HG03159 (cell line): ENCODE results near the gene KCNAB3.

Experiments
- ATAC-seq: cut with Tn5 transposase; IDR thresholded peaks from one replicate; pipeline ENCODE4 v1.9.1; 2021; ENCODE audit warnings: mild to moderate bottlenecking, moderate library complexity; ENCODE audit not compliant: unreplicated experiment

KCNAB3 gene

DNA sequence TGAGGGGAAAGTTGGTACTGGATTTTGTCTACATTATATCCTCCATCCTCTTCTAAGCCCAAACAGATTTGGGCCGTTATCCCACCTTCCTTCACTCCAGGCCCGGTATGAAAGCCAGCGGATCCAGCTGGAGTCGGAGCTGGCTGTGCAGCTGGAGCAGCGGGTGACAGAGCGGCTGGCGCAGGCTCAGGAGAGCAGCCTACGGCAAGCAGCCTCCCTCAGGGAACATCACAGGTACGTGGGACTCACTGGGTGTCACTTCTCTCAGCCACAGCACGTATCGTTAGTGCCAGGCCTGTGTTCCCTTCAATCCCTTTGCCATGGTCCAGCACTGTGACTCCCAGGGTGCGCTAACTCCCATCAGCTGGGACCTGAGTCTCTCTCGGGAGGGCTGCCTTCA, 13.6 kb upstream of the KCNAB3 start:
- ATAC-seq = no peak

DNA sequence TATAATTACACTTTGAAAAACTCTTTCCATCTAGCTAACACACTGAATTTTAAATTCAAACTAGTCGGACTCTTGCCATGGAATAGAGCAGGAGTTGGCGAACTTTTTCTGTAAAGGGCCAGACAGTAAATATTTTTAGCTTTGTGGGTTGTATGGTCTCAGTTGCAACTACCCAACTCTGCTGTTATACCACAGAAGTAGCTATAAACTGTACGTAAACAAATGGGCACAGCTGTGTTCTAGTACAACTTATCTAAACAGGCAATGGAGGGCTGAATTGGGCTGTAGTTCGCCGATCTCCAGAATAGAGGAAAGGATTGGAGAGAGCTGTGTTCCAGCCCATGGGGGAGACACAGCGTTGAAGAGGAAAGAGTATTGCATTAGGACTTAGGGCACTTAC, 11.1 kb upstream of the KCNAB3 start:
- ATAC-seq = no peak

DNA sequence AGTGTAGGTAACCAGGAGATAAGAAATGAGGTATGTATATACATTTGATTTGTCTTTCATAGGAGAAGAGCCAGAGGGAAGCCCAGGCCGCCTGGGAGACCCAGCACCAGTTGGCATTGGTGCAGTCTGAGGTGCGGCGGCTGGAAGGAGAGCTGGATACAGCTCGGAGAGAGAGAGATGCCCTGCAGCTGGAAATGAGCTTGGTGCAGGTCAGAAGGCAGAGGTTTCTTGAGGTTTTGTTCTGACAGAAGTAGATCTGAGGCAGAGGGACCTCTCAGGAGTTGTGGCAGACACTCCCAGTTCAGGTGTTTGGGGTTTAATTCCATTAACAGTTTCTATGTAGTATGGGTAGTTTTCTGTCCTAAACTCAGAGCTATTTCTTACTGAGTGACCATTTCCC, 10.4 kb upstream of the KCNAB3 start:
- no peak for ATAC-seq

DNA sequence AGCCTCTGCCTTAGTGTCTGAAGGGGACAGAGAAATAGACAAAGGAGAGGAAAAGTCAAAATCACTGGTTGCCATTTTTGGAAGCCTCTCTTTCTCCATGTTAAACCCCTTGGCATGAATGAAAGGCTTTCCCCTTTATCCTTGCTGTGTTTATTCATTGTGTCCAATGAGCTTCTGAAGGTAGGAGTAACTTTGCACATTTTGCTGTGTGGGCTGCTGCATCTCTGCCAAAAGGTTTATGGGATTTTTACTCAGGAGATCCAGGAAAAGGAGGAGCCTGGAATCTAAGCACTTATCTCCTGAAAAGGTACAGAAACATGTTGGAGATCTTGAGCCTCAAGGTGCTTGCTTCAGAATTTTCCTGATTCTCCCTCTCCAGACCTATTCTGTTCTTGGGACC, 6.2 kb upstream of the KCNAB3 start:
- no peak for ATAC-seq

DNA sequence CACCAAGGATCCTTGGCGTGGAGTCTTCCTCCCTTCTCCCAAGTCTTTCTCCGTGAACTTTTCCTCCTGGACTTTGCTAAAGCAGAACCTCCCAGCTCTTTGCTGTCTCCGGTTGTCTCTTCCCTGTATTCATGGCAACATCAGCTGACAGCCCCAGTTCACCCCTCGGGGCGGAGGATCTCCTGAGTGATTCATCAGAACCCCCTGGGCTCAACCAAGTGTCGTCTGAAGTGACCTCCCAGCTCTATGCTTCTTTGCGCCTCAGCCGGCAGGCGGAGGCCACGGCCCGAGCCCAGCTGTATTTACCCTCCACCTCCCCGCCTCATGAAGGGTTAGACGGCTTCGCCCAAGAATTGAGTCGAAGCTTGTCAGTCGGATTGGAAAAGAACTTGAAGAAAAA, 3.3 kb upstream of the KCNAB3 start:
- ATAC-seq = no peak

DNA sequence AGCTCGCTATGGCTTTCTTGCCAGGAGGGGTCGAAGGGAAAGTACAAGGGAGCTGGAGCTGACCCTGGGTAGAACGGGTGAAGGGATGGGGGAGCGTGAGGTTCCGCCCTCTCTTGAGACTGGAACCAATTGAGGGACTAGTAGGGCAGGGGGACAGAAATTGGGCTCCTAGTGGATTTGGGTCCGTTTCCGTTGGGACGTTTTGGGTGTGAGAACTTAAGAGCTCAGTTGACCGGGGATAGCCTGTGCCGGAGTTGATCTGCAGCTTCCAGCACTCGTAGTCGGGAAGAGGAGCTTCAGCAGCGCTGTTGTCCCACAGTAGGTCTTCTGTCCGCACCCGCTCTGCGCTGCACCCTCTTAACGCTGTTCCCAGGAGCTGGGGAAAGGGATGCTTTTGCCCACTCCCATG, 2.8 kb upstream of the KCNAB3 start:
- no peak for ATAC-seq

DNA sequence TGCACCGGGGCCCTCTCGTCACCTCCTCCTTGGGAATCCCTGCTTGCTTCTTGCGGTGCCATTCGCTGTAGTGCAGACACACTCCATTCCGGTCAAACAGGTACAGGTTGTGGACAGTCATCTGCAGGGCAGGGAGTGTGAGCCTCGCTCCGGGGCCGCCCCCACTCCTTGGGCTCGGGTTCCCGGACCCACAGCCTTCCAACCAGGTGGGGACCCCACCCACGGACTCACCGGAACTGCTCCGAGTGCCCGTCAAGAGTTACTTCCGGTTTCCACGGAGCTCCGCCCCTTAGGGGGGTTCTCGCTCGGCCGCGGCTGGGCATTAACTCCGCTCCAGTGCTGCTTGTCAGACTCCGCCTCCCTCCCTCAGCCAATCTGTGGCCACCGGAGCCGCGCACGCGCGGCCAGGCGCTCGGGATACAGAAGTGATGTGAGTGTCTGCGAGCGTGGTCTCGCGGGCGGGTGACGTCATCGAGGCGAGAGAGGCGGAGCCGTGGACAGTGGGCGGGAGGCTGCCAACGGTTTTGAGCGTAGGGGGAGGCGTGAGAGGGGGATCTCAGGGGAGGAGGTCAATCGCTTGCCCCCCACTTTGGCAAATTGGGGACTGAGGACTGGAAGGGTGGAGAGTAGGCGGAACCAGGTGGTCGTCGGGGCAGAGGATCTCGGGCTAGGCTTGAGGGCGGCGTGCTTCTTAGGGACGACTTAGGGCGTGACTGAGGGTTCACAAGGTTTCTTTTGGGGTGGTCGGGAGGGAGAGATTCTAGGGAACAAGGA, 2.2 kb upstream of the KCNAB3 start, which contains the start of the genes CNTROB and TRAPPC1:
CNTROB (plus strand) TSS at position 498 of the 774 bp plus-strand sequence. CDS start 874 bp downstream, outside the sequence.
TRAPPC1 (minus strand) TSS at position 238 of the 774 bp plus-strand sequence; CDS start at position 121, 117 bp downstream.
- peak; percentile 84 for ATAC-seq

DNA sequence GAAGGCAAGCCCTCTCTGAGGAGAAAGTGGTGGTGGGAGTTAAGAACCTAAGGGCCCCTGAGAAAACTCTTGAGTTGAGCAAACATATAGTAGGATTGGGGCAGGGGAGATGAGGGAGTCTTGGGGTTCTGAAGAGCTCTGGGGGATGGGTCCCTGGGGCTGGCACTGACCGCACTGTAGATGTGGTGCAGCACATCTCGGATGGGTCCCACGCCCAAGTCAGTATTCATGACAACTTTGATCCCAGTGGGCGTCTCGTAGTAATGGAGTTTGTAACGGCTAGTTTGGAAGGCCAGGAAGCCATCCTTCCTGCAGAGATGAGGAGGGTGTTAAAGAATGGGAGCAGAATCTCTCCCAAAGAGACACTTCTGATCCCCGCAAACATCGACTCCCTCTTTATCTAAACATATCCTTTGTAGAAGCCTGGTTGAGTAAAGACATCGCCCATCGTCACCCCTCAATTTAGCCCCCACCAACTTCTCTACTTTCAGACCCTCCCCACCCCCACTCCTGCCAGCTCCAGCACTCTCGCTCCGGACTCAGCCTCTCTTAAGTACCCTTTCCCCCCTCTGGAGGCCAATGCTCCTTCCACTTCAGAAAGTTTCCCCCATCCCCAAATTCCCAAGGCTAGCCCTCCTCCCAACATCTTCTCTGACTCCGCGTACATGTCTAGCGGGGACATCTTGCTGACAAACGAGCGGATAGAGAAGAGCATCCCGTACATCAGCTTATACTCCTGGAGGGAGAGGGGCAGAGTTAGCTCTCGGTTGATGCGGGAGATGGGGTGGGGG, 1.4 kb upstream of the KCNAB3 start:
- ATAC-seq = no peak

DNA sequence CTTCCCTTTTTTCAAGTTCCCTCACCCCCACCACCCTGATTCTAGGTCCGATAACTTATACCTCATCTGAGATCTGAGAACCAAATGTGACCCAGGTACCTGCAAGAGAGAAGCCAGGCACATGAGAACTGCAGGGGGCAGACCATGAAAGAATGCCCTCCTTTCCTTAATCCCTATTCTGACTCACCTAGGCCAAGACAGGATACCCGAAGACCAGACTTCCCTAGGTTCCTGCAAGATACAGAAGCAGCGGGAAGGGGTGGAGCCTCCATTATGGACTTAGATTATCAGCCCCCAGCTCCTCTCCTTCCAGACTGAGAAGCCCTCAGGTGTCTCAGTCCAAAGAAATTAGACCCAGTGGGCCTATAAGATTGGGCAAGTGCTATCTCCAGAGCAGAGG, 2.1 kb downstream of the KCNAB3 start:
- no peak for ATAC-seq

DNA sequence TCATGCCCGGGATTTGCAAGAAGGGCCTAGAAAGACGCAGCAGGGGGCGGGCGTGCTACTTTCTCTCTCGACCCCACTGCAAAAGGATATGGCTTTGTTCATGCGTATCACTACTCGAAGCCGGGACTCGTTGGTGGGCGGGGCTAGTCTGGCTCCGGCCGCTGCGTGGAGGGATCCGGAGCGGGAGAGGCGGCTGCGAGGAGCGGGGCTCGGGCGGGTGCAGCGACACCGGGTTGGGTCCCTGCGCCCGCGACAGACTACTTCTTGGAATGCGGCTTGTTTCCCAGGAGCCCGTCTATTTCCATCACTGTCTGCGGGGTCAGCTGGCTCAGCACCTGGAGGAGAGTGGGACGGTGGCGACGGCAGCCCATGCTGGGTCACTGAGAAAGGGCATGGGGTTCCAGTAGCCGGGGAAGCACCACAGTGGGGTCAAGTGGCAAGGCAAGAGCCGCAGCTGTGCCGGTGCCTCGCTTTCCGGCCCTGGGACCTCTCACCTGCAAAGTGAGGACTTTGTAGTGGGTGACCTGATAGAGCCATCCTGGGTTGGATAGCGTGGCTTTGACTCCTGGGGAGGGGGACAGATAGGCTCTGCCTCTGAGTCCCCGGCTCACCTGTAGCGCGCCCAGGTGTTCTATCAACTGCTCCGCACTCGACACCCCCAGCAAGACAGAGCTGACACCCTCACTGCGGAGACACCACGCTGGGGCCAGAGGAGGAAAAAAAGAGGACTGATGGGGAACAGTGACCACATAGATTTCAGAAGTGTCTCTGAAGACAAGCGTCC, 6.6 kb downstream of the KCNAB3 start:
- ATAC-seq = no peak

DNA sequence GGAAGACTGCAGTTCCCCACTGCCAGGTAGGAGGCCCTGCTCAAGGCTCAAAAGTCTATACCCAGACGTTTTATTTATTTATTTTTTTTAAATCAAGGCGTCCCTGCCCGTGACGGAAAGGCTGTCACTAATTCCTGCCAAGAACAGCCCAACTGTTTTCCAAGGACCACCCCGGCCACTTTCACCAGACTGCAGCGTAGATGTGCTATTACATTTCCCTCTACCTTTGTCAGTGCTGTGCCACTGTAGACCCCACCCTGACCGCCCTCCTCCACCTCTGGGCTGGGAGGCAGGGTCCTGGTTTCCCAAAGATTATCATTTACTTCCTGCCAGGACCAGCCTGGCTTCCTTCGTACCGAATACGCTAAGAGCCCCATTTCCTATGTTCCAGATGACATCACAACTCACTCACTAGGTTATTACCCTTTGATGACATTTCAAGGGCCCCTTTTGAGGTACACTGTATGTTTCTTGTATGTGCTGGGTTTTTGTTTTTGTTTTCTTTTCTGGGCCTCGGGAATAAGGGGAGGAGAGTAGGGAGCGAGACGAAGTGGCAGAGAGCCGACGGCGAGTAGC, 7.3 kb downstream of the KCNAB3 start:
- ATAC-seq = no peak

DNA sequence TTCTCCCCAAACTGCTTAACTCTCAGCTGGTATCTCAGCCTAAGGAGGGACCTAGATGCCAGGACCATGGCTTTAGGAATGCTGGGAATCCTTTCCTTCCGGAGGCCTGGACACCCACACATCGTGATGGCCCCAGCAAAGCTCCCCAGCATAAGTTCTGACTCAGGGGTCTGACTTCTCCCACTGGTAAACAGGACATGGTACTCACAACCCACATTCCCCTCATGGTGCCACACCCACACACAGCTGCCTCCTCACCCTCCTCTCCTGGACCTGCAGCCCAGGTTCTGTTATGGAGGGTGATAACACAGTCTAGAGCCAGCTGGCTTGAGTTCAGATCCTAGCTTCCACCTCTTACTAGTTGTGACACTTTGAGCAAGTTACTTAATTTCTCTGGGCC, 12.8 kb downstream of the KCNAB3 start:
- ATAC-seq = no peak

DNA sequence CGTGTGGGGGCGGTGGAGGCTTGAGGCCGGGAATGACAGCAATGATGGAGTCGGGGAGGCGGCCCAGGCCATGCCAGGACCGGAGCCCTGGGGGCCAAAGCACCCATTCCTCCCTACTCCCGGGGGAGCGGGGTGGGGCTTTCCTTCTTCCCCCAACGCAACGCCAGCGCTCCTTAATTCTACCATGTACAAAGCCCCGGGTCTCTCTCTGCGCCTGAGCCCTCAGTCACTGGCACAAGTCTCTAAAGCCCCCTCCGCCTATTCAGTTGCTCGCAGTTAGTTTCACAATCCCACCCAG, 13.3 kb downstream of the KCNAB3 start:
- ATAC-seq = no peak

DNA sequence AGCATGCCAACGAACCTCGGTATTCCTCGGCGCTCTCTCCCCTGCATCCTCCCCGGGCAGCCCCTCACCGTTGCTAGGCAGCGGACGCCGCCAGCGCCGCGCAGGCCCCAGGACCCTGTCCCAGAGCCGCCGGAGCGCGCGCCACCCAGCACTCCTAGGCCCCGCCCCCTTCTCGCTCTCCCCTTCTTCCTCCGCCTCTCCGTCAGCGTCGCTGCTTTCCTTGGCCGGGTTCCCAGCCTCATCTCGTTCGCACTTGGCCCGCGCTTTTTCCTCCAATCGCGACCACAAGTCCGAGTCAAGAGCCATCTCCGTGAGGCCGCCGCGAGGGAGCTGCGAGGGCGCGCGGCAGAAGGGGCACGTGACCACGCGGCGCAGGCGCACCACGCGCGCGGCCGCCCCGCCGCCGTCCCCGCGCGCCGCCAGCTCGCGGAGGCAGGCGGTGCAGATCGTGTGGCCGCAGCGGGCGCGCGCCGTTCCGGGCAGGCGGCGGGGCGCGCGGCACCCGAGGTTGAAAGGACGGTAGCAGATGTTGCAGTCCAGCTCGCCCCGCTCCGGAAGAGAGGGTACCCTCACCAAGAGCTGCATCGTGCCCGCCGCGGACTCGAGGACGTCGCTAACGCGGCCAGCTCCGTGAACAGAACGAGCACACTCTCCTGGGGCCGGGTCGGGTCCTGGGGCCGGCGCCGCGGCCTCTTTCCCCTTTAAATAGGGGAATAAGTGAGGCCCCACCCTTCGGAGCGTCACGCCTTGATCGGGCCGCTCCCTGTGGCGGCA, 13.9 kb downstream of the KCNAB3 start, which contains the start of gene RNF227:
RNF227 (minus strand) TSS at position 679 of the 774 bp plus-strand sequence; CDS start at position 585, 94 bp downstream.
- peak; percentile 66 for ATAC-seq

DNA sequence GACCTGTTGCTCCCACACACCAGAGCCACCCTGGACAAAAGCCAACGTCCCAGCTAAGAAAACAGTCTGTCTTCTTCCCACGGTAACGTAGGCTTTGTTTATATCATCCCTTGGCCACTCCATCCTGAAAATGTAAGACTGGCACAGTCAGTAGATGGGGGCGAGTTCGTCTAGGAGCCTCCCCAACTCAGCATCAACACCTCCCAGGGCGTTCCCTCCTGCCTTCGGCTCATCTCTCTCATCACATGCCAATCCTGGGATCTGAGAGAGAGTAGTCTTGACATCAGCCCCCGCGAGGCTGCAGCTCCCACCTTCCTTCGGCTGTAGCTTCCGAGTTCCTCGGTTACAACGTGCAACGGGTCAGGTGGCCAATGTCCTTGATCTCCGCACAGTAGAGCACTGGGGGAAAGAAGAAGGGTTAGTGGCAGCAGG, 14.5 kb downstream of the KCNAB3 start:
- no peak for ATAC-seq

DNA sequence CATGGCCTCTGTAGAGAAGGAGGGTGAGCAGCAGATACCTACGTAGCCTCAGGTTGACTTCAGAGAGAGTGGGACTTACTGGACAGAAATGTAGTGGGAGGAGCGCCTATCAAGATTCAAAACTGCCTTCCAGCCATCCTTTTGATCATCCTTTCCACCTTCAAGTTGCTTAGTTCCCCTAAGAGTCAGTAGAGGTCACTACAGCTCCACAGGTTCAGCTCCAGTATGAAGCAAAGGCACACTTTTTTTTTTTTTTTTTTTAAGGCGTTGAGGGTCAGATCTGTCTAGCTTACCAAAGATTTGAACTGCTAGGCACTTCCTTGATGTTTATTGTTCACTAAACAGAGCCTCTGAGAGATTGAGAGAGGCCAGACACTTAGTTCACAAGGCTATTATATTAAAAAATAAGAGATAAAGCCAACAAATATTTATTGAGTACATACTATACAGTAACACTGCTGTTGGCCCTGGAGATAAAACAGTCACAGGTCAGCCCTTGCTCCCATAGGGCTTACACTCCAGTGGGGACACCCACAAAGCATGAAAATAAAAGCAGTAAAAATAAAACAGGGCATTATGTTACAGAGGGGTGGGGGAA, 16.6 kb downstream of the KCNAB3 start:
- no peak for ATAC-seq

DNA sequence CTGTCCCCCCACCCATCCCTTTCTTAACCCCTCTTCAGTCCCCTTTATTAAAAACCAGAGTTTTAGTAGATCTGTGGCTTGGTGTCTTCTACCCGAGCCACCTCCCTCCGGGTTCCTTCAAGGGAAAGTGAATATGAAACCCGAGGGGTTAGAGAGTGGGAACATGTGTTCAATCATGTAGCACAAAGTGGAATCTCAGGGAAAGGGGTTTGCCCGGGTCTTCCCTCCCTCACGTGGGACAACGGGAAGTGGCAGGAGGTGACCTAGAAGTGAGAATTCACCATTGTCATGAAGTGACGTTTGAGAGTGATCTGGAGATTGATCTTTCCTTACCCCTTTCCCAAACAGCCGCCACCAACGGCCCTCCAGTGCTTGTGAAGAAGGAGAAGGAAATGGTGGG, 18.5 kb downstream of the KCNAB3 start:
- no peak for ATAC-seq

DNA sequence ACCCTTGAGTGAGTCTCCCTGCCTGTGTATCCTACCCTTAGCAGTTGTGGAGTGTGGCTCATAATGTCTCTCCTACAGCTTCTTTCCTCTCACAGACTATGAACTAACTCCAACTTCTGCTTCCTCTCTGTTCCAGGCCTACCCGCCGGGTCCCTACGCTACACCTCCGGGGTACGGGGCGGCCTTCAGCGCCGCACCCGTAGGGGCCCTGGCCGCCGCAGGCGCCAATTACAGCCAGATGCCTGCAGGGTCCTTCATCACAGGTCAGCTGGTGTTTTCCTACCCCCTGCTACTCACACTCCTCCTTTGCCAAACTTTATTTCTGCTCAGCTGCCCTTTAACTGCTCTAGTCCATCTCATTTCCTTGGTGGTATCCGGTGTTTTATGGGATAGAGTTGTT, 18.9 kb downstream of the KCNAB3 start:
- no peak for ATAC-seq

DNA sequence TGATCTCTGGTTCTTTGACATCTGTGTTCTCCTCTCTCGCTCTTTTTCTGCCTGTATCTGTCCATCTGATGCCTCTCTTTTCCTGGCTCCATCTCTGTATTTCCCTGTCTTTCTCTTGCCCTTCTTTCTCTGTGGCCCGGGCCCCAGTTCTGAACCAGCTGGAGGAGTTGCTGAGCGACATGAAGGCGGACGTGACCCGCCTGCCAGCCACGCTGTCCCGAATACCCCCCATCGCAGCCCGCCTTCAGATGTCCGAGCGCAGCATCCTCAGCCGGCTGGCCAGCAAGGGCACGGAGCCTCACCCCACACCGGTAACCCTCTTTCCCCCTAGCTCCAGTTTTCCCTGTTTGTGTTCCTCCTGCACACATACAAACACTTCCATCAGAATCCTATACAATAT, 19.4 kb downstream of the KCNAB3 start:
- ATAC-seq = no peak

DNA sequence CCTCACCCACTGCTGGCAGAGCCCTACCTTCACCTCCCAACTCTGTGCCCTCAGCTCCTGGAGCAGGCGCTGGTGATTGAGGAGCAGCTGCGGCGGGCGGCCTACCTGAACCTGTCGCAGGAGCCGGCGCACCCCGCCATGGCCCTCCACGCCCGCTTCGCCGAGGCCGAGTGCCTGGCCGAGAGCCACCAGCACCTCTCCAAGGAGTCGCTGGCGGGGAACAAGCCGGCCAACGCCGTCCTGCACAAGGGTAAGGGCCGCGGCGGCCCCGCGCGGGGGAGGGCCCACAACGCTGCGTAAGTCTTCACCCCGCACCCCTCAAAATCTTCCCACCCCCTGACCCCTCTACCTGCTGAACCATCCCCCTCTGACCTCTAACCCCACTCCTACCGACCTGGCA, 20.6 kb downstream of the KCNAB3 start:
- no peak for ATAC-seq
